Activated naive CD8-positive, alpha-beta T cell treated with anti-CD3 and anti-CD28 coated beads, Interleukin-2, amount 50 U/mL, for 16 hours (primary cell): ENCODE results near the gene SKIL.

ENCODE experiments used
- DNase-seq: peaks from one replicate; pipeline ENCODE4 v3.0.0-alpha.2; 2020; ENCODE audit warnings: low read depth, low spot score

Gene SKIL

DNA sequence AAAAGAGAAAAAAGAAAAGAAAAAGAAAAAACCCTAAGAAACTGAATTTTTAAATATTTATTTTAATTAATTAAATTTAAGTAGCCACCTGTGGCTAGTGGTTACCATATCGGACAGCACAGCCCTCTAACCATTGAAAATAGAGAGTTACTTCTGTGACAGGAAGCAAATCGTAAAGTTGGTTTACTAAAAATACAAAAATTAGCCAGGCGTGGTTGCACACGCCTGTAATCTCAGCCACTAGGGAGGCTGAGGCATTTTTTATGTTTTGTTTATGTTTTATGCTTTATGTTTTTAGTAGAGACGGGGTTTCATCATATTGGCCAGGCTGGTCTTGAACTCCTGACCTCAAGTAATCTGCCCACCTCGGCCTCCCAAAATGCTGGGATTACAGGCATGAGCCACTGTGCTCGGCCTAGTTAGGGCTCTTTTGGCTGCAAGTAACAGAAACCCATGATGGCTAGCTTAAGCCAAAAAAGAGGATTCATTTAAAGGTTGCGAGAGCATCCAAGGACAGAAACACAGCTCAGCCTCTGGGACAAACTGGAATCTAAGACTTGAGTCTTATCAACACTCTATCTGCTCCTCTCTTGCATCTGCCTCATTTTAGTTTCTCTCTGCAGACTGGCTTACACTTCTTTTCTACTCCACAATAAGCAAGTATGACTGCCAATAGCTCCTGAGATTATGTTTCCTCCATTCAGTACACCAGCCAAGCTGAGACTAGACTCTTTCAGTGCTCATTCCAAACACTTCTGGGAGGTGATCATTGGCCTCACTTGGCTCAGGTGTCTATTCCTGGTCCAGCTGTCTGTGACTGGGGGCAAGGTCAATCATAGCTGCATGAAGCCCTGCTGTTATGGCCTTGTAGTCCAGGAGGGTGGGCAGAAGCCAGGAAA is 6.8 kb upstream of the SKIL start:
- DNase-seq, result no peak

DNA sequence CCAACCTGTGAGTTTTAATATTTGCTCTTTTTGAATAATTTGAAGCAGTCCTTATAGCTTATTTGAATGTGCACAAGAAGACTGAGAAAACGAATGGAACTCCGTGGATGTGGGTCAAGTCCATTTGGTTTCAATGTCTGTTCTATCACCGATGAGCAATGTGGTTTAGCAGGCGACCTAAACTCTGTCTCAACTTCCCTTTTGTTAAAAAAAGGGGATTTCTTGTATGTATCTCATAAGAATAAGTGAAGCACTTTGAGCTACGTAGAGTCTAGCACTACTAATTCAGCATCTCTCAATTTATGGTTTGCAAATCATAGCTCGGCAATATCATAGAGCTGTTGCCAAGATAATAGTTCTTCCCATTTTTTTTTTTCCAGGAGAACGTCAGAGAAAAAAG is 4.6 kb upstream of the SKIL start:
- no peak for DNase-seq

DNA sequence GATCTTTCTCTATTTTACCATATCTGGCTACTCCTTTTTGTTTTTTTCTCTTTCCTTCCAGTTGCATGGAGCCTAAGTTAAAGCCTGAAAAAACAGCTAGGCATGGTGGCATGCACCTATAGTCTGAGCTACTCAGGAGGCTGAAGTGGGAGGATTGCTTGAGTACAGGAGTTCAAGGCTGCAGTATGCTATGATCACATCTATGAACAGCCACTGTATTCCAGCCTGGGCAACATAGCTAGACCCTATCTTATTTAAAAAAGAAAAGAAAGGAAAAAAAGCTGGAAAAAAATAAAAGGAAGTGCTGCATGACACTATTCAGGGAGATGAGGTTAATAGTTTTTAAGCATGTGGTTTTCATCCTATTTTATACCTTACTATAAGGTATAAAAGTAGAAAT is 4.0 kb upstream of the SKIL start:
- DNase-seq, result no peak

DNA sequence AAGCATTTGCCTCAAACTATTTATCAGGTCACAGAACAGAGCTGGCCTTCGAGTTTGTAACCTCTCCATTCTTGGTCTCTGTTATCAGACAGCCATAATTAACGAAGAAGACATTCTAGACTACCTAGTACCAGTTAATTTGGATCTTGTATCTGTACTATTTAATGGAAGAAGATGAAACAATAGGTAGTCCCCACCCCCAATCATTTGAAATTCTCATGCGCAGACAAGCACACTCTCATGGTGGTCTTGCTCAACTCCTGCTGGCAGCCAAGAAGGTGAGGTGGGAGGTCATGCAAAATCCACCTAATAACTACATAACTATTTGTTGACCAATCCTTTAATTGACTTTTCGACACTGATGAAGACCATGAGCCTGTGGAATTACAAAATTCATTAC is 2.8 kb upstream of the SKIL start:
- DNase-seq, result no peak

DNA sequence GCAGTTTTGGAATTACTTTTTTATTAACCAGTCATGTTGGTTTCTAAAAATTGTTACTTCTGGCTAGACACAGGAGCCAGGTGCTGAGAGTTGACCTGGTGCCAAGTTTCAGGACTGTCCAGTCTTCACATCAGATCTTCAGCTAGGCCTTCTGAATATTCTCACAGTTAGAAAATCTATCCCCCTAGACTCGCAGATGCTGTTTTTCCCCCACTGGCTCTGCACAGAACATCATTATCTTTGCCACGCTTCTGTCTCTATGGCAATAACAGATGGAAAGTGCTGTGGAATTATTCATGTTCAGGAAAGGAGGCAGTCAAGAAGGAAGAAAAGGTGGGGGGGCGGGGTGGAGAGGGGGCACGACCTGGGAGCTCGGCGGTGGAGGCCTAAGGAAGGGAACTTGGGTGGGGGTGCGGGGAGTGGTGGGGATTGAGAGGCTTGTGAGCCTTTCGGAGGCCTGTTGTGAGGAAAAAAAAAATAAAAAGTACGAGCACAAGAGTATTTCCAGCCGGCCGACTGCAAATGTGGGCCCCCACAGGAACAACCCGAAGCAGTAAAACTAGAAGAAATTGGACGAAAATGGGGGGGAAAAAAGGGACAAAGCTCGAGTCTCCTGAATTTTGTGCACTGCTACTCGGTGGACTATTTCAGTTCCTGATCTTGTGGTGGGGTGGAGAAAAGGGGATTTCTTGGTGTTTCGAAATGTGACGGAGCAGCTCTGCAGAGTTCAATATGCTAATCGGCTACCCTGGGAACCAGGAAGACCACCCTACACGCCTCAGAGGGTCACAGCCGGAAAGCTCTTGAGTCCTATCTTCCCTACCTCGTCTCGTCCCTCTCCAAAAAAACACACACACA is 1.5 kb upstream of the SKIL start:
- DNase-seq, result no peak

DNA sequence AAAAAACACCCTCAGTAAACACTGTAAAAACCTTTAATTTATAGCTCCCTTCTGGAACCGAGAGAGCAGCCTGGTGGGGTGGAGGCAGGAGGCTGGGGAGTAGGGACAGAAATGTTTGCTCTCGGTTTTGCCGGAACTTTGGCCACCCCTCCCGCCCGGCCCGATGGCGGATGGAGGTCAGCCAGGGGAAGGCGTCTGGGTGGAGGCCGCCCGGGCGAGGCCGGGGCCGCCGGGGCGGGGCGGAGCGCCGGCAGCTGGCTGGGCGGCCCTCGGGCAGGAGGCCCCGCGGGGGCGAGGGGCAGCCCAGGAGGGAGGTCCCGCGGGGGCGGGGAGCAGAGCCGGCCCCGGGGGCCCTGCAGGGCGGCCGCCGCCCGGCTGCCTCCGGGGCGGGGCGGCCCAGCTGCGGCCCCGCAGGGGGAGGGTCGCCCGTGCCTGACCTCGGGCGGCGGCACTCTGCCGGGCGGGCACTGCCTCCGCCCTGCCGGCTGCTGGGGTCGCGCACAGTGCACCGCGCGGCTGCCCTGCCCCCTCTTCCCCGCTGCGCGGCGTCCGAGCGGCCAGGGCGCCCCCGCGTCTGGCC is 829 bp upstream of the SKIL start:
- no peak for DNase-seq

DNA sequence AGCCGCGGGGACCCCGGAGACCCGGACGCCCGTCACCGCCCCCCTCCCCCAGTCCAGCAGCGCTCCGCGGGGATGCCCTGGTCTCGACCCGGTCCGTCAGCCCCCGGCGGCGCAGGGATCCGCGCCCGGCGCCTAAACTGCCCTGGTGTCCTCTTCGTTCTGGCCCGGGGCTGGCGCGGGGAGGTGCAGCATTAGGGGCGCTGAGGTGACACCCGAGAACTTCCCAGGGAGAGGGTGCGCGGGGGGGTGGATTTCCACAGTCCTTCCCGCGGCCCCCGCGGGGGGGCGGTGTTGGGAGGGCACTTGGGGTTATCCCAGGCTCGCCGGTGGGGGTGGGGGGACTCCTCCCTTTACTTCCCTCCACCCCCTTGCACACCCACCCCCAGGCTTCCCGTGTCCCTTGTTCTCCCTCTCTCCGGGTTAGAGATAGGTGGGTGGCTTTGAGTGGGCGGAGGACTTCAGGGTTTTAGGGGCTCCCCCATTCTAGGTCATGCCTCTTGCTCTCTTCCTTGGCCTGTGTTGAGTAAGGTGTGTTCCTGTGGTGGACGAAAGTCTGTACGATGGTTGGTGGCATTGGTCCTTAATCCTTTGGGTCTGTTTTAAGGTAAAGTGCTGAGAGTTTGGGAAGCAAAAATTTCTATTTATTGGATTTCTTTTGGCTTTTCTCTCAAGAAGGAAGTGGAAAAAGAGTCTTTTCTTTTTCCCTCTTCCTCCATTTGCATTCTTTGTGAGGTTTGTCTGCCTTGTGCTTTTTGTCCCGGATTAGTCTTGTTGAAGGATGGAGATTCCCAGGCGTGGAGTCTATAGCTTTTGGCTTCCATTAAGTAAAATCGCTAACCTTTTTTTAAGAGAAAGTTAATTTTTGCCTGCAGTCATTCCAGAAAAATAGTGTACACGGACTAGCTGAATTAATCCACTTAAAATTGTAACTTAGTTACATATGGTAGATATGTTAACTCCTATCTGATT is 811 bp downstream of the SKIL start:
- peak; percentile 34 for DNase-seq

DNA sequence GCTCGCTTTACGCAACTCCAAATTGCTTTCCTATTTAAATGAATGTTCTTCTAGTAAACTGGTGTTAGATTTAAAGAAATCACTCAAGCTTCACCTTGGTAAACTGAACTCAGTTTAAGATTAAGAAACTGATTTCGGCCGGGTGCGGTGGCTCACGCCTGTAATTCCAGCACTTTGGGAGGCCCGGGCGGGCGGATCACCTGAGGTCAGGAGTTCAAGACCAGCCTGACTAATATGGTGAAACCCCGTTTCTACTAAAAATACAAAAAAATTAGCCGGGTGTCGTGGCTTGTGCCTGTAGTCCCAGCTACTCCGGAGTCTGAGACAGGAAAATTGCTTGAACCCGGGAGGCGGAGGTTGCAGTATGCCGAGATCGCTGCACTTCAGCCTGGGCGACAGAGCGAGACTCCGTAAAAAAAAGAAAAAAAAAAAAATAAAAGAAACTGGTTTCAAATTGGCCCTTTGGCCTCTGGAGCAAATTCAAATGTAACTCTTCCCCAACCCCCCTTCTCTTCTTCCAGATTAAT is 1.7 kb downstream of the SKIL start:
- no peak for DNase-seq

DNA sequence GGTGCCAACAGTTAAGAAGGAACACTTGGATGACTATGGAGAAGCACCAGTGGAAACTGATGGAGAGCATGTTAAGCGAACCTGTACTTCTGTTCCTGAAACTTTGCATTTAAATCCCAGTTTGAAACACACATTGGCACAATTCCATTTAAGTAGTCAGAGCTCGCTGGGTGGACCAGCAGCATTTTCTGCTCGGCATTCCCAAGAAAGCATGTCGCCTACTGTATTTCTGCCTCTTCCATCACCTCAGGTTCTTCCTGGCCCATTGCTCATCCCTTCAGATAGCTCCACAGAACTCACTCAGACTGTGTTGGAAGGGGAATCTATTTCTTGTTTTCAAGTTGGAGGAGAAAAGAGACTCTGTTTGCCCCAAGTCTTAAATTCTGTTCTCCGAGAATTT is 3.0 kb downstream of the SKIL start:
- no peak for DNase-seq

DNA sequence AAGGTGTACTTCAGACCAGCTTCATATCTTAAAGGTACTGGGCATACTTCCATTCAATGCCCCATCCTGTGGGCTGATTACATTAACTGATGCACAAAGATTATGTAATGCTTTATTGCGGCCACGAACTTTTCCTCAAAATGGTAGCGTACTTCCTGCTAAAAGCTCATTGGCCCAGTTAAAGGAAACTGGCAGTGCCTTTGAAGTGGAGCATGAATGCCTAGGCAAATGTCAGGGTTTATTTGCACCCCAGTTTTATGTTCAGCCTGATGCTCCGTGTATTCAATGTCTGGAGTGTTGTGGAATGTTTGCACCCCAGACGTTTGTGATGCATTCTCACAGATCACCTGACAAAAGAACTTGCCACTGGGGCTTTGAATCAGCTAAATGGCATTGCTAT is 3.4 kb downstream of the SKIL start:
- DNase-seq, result no peak

DNA sequence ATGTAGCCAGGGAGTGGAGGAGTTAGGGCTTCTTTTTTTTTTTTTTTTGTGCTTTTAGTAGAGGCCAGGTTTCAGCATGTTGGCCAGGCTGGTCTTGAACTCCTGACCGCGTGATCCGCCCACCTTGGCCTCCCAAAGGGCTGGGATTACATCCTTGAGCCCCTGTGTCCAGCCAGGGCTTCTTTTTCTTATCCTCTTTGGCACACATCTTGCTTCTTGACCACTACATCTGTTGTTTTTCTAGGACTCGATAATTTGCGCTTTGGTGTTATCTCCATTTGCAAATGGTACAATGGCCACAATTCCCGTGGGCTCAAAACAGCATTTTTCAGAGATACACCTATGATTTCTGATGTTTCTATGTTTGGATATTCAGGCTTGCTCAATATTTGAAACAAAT is 4.2 kb downstream of the SKIL start:
- no peak for DNase-seq

DNA sequence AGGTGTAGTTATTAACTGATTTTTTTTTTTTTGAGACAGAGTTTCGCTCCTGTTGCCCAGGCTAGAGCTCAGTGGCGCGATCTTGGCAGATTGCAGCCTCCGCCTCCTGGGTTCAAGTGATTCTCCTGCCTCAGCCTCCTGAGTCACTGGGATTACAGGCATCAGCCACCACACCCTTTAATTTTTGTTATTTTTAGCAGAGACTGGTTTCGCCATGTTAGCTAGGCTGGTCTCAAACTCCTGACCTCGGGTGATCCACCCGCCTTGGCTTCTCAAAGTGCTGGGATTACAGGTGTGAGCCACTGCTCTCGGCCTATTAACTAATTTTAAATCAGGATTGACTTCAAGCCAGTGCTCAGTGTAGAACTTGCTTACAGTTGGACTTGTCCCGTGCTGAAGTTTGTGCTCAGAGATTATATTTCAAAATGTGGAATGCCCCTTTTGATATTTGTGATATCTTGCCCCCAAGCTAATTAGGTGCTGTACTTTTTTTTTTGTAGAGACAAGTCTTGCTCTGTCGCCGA is 6.0 kb downstream of the SKIL start:
- no peak for DNase-seq

DNA sequence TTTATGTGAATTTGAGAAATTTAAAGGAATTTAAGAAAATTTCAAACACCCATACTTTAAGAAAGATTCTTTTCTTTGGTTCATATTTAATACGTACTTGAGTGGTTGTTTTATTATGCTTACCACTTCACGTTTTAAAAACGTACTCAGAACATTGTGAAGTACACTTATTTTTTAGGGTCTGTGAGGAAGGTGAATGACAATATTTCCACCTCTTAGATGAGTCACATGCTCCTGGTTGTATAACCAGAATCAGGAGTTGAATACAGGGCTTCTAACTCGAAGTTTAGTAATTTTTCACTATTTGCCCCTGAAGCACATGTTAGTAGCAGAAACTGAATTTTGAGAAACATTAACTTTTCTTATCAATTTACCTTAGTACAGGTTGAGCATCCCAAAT is 7.5 kb downstream of the SKIL start:
- no peak for DNase-seq

DNA sequence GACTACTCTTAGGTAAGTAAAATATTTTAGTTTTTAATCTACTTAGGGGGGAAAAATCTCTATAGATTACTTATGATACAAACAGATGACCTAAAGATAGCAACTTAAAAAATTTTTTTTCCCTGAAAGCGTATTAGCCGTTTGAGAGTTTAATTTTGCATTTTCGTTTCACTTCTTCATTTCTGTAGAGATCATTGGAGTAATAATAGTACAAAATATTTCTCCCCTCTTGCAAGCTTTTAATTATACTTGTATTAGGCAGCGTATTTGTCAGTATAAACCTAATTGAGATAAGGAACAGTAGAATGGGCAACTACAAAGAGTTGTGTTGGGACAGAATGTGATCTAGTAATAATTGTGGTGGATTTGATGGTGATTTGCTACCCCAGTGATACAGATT is 10.3 kb downstream of the SKIL start:
- no peak for DNase-seq

DNA sequence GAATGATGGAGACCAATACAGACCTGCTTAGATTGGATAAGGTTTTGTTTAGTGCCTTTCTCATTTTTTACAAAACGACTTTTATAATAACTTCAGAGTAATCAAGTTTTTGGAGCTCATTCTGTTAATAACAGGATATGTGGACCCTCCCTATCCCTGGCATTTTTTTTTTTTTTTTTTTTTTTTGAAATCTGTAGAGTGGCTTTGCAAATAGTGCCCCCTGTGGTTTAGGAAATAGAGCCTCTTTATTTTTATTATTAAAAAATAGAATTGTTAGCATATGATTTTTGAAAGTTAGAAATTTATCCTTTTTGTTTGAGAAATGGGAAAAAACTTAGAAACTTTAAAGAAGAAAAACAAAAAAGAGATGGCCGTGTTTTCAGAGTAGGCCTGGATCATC is 11.4 kb downstream of the SKIL start:
- DNase-seq, result no peak

DNA sequence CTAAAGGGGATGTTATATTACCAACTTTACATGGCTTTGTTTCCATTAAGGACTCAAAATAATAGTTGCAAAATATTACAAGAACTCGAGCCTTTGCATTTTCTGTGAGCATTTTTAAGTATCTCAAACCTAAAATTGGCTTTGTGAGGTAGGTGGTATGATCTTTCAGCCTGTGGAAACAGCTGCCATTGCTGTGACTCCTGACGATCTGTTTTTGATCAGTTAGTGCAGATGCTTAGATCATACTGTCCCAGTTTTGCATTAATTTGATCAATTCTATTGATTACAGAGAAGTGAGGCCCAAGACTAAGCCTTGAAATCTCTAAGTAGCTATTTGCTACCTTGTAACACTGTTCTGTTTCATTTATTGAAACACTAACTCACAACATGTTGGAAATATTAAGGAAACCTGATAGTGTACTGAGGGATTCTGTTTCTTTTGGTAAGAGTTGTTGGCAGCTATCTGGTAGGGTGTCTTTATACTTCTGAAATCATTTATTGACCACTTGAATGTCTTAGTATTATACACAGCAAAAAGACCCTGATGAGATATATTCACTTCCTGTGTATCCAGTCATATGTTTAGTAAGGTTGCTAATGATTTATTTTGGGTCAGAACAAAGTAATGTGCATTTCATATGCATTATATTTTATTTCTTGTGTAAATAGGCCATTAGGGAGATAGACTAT is 14.8 kb downstream of the SKIL start:
- DNase-seq, result no peak

DNA sequence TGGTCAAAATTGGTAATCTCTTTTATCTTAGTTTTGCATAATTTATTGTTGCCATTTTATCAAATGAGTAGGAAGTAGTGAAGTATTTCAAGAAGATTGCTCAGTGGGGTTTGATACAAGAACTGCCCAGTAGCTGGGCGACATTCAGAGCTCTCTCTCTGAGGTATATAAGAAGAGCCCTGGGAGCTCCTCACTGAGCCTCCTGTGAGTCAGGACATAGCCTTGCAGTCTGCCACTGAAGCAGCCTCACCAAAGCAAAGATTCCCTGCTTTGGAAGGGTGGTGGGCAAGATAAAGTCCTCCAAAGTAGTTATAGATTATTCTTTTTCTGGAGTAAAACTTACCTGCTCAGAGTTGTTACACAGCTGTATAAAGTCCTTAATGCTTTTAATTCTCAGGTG is 26.1 kb downstream of the SKIL start:
- DNase-seq, result no peak

DNA sequence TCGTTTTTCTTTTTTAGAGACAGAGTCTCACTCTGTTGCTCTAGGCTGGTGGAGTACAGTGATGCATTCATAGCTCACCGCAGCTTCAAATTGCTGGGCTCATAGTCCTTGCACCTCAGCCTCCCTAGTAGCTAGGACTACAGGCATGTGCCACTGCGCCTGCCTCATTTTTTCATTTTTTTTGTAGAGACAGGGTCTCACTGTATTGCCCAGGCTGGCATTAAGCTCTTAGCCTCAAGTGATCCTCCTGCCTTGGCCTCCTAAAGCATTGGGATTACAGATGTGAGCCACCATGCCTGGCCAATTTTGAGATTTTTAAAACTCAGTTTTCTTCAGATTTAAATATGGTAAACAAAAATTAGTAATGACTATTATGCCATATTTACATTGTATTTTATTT is 29.0 kb downstream of the SKIL start:
- no peak for DNase-seq

DNA sequence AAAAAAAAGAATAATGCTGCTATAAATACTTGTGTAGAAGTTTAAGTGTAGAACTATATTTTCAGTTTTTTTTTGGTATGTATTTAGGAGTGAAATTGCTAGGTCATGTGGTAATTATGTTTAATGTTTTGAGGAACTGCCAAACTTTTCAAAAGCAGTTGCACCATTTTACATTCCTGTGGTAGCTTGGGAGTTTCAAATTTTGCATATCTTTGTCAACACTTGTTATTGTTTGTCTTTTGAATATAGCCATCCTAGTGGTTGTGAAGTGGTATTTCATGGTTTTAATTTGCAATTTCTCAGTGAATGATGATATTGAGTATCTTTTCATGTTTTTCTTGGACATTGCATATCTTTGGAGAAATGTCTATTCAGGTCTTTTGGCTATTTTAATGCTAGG is 30.4 kb downstream of the SKIL start:
- no peak for DNase-seq

DNA sequence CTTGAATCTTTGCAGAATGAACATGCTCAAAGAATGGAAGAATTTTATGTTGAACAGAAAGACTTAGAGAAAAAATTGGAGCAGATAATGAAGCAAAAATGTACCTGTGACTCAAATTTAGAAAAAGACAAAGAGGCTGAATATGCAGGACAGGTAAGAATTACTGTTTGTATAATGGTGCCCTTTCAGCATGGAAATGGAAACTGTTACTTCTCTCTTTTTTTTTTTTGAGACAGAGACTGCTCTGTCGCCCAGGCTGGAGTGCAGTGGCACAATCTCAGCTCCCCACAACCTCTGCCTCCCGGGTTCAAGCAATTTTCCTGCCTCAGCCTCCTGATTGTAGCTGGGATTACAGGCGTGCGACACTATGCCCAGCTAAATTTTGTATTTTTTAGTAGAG is 33.6 kb downstream of the SKIL start:
- DNase-seq, result no peak
